Choroid plexus epithelial cell (primary cell): ENCODE measurements around the gene STAB1.

Source experiments
- DNase-seq: peaks from one replicate; pipeline ENCODE4 v3.0.0-alpha.2; 2010; ENCODE audit warnings: low read depth
- H3K4me3 ChIP-seq: 2 replicates; pipeline ENCODE4 v1.5.1; 2011; ENCODE audit warnings: low read depth, mild to moderate bottlenecking, control low read depth, low read length, moderate library complexity
- TF ChIP-seq, protein P1 (sequence below): conservative IDR thresholded peaks from 2 replicates; pipeline ENCODE4 v1.5.1; 2011; ENCODE audit warnings: low read depth, mild to moderate bottlenecking, control low read depth, inconsistent platforms, low read length, moderate library complexity

The STAB1 gene

DNA sequence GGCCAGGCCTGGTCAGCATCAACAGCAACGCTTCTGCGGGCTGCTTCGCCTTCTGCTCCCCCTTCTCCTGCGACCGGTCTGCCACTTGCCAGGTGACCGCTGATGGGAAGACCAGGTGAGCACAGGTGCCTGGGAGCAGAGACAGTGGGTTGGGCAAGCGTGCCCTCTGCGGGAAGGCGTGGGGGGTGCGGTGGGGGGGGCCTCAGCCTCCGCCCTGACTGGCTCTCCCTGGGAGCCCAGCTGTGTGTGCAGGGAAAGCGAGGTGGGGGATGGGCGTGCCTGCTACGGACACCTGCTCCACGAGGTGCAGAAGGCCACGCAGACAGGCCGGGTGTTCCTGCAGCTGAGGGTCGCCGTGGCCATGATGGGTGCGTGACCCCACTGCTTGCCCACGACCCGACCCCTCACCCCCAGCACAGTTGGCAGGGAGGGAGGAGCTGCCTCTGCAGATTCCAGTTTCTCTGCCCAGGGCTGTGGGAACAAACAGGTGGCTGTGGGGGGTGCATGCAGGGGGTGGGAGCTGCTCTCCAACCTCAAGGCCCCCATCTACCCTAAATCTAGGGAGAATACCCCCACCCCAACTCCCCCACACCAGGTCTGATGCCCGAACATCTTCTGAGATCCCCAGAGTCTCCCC is 8.8 kb downstream of the STAB1 start:
- no peak overlapping the region for H3K4me3 ChIP-seq
- DNase-seq: no peak
- TF ChIP-seq, protein P1, sequence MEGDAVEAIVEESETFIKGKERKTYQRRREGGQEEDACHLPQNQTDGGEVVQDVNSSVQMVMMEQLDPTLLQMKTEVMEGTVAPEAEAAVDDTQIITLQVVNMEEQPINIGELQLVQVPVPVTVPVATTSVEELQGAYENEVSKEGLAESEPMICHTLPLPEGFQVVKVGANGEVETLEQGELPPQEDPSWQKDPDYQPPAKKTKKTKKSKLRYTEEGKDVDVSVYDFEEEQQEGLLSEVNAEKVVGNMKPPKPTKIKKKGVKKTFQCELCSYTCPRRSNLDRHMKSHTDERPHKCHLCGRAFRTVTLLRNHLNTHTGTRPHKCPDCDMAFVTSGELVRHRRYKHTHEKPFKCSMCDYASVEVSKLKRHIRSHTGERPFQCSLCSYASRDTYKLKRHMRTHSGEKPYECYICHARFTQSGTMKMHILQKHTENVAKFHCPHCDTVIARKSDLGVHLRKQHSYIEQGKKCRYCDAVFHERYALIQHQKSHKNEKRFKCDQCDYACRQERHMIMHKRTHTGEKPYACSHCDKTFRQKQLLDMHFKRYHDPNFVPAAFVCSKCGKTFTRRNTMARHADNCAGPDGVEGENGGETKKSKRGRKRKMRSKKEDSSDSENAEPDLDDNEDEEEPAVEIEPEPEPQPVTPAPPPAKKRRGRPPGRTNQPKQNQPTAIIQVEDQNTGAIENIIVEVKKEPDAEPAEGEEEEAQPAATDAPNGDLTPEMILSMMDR: no peak

DNA sequence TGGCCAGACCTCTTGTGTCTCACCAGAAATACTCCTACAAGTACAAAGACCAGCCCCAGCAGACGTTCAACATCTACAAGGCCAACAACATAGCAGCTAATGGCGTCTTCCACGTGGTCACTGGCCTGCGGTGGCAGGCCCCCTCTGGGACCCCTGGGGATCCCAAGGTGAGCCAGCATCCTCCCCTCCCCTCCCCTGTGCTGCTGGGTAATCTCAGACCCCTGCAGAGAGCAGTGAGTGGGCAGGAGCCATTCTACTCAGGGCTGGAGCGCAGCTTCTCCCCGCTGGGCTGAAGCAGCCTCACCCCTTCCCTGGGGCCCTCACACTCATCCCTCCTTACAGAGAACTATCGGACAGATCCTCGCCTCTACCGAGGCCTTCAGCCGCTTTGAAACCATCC is 9.8 kb downstream of the STAB1 start:
- TF ChIP-seq, protein P1: no peak
- no peak overlapping the region for H3K4me3 ChIP-seq
- DNase-seq: no peak

DNA sequence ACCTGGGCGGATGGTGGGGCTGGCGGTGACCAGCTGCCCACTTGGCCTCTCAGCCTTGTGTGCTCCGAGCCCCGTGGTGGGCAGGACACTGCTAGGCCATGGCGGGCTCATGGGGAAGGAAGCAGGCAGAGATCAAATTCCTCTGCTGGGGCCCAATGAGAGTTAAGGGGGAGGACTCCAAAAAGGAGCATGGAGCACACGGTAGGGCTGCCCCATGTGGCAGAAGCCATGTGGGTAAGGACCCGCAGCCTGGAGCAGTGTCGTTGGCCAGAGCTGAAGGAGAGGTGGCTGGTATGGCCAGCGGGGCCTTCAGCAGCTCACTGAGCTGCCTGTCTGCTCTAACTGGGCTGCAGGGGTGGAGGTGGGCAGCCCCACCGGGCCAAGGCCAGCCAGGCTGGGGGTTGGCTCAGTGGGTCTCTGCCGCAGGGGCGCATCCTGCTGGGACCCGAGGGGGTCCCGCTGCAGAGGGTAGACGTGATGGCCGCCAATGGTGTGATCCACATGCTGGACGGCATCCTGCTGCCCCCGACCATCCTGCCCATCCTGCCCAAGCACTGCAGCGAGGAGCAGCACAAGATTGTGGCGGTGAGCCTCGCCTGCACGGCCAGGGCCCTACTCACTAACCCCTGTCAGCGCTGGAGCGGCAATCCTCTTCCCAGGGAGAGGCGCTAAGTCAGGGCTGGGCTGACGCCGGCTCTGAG is 11.3 kb downstream of the STAB1 start:
- TF ChIP-seq, protein P1: no peak
- DNase-seq: no peak
- no peak overlapping the region for H3K4me3 ChIP-seq

DNA sequence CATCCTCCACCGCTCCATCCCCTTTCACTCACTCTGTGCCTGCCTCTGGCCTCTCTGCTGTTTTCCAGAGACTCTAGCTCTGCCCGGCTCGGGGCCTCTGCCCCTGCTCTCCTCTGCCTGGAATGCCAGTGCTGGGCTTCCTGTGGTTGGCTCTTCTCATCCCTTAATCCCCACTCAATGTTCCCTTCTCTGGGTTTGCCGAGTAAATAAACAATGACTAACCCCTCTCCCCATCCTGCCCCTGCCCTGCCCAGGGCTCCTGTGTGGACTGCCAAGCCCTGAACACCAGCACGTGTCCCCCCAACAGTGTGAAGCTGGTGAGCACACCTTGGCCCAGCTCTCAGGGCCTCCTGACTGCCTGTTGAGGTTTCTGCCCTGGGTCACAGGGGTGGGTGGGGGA is 12.2 kb downstream of the STAB1 start:
- DNase-seq: peak; percentile 28
- TF ChIP-seq, protein P1: no peak
- H3K4me3 ChIP-seq: no peak overlapping the region

DNA sequence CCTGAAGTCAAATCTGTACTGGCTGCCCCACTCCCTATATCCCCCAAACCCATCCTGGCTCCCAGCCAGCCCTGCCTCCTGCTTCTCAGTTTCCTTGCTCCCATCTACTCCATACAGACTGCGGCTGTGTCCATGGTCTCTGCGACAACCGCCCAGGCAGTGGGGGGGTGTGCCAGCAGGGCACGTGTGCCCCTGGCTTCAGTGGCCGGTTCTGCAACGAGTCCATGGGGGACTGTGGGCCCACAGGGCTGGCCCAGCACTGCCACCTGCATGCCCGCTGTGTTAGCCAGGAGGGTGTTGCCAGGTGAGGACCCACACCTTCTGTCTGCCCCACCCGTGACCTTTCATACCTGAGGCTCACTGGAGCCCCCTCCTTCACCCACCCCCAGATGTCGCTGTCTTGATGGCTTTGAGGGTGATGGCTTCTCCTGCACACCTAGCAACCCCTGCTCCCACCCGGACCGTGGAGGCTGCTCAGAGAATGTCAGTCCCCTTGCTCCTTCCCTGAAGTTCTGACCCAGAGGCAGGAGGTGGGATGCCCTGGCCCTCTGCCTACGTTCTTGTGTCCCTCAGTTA is 14.7 kb downstream of the STAB1 start:
- TF ChIP-seq, protein P1: no peak
- DNase-seq: no peak
- H3K4me3 ChIP-seq: no peak overlapping the region

DNA sequence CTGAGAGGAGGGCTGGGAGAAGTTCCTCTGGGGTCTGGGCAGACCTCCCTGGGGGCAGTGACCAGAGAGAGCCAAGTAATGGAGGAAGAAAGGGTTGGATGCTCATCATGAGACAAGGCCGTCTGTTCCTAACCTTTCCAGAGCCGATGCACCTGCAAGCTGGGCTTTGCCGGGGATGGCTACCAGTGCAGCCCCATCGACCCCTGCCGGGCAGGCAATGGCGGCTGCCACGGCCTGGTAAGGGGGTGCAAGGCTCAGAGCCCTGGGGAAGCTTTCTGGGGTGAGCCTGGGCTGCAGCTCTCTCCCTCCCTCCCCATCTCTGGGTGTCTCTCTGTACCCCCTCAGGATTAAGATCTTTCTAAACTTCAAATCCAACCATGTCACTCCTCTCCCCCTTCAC is 16.4 kb downstream of the STAB1 start:
- H3K4me3 ChIP-seq: no peak overlapping the region
- TF ChIP-seq, protein P1: no peak
- no peak for DNase-seq
